ENCODE results near the gene SYCE1L. TPM values are rescaled to one million over a fixed set of nuclear protein-coding genes. Genes with fewer than 3 reads are reported as not detected.

SYCE1L gene
- total and polyA plus RNA-seq, 9 of the 15 experiments (the other 6 are each of a cell fraction or from before 2014, with no cell fraction given), result 0.54 to 2.7 (median 1.1) TPM; not detected in 5

DNA sequence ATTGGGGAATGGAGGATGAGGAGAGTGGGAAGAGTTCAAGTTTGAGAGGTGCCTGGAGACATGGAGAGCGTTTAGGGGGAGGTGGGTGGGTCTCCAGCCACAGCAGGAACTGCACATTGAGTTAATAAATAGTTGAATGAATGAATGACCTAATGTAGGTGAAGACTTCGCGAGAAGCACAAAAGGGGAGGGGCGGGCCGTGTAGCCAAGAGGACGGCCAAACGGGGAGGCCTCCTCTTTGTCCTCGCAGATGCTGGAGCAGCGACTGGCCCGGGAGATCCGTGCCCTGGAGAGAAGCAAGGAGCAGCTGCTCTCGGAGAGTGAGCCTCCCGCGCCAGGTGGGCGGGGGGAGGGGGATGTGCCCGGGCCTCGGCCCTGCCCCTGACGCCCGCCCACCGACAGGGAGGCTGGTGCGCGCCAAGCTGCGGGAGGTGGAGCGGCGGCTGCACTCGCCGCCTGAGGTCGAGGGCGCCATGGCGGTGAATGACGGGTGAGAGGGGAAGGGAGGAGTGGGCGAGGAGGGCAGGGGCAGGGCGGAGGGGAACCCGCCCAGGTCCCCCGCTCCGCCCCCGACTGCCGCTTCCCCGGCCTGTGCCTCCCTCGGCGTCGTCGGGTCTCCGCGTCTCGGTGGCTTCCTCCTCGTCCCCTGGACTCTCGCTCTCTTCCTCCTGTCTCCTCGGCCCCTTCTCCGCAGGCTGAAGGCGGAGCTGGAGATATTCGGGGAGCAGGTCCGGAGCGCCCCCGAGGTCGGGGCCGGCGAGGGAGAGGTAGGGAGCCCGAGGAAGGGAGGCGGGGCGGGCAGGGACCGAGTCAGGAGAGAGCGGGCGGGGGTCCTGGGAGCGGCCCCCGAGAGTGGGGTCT, 12.9 kb downstream of the SYCE1L start (continued):
- TF ChIP-seq, protein P1, sequence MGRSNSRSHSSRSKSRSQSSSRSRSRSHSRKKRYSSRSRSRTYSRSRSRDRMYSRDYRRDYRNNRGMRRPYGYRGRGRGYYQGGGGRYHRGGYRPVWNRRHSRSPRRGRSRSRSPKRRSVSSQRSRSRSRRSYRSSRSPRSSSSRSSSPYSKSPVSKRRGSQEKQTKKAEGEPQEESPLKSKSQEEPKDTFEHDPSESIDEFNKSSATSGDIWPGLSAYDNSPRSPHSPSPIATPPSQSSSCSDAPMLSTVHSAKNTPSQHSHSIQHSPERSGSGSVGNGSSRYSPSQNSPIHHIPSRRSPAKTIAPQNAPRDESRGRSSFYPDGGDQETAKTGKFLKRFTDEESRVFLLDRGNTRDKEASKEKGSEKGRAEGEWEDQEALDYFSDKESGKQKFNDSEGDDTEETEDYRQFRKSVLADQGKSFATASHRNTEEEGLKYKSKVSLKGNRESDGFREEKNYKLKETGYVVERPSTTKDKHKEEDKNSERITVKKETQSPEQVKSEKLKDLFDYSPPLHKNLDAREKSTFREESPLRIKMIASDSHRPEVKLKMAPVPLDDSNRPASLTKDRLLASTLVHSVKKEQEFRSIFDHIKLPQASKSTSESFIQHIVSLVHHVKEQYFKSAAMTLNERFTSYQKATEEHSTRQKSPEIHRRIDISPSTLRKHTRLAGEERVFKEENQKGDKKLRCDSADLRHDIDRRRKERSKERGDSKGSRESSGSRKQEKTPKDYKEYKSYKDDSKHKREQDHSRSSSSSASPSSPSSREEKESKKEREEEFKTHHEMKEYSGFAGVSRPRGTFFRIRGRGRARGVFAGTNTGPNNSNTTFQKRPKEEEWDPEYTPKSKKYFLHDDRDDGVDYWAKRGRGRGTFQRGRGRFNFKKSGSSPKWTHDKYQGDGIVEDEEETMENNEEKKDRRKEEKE (IDR thresholded peaks at IDR 0.05; ENCODE audit: borderline replicate concordance in 1 of 2, control insufficient read depth in 1 of 2, low read depth in 2 of 2, low read length in 1 of 2), result no peak
- TF ChIP-seq, protein P2, sequence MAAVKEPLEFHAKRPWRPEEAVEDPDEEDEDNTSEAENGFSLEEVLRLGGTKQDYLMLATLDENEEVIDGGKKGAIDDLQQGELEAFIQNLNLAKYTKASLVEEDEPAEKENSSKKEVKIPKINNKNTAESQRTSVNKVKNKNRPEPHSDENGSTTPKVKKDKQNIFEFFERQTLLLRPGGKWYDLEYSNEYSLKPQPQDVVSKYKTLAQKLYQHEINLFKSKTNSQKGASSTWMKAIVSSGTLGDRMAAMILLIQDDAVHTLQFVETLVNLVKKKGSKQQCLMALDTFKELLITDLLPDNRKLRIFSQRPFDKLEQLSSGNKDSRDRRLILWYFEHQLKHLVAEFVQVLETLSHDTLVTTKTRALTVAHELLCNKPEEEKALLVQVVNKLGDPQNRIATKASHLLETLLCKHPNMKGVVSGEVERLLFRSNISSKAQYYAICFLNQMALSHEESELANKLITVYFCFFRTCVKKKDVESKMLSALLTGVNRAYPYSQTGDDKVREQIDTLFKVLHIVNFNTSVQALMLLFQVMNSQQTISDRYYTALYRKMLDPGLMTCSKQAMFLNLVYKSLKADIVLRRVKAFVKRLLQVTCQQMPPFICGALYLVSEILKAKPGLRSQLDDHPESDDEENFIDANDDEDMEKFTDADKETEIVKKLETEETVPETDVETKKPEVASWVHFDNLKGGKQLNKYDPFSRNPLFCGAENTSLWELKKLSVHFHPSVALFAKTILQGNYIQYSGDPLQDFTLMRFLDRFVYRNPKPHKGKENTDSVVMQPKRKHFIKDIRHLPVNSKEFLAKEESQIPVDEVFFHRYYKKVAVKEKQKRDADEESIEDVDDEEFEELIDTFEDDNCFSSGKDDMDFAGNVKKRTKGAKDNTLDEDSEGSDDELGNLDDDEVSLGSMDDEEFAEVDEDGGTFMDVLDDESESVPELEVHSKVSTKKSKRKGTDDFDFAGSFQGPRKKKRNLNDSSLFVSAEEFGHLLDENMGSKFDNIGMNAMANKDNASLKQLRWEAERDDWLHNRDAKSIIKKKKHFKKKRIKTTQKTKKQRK (IDR thresholded peaks at IDR 0.05; ENCODE audit: borderline replicate concordance, low read depth, low read length), result no peak
- no peak for TF ChIP-seq DIDO1 (tag; IDR thresholded peaks at IDR 0.05; ENCODE audit: low read depth)
- TF ChIP-seq IRF2 (CRISPR knock-in tag; IDR thresholded peaks at IDR 0.05), result no peak
- TF ChIP-seq, protein P3, sequence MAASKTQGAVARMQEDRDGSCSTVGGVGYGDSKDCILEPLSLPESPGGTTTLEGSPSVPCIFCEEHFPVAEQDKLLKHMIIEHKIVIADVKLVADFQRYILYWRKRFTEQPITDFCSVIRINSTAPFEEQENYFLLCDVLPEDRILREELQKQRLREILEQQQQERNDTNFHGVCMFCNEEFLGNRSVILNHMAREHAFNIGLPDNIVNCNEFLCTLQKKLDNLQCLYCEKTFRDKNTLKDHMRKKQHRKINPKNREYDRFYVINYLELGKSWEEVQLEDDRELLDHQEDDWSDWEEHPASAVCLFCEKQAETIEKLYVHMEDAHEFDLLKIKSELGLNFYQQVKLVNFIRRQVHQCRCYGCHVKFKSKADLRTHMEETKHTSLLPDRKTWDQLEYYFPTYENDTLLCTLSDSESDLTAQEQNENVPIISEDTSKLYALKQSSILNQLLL (CRISPR knock-in tag; IDR thresholded peaks at IDR 0.05; ENCODE audit: borderline replicate concordance), result no peak
- TF ChIP-seq ZNF696 (CRISPR knock-in tag; conservative IDR thresholded peaks at IDR 0.05), result no peak
- TF ChIP-seq, protein P4, sequence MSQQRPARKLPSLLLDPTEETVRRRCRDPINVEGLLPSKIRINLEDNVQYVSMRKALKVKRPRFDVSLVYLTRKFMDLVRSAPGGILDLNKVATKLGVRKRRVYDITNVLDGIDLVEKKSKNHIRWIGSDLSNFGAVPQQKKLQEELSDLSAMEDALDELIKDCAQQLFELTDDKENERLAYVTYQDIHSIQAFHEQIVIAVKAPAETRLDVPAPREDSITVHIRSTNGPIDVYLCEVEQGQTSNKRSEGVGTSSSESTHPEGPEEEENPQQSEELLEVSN (IDR thresholded peaks at IDR 0.05; ENCODE audit: borderline replicate concordance in 1 of 2, extremely low read depth in 1 of 2, insufficient read depth in 1 of 2, insufficient read length in 1 of 2, low read depth in 1 of 2, low read length in 1 of 2, poor library complexity in 1 of 2, severe bottlenecking in 1 of 2), result peak; percentile 55 to 77
- TF ChIP-seq, protein P5, sequence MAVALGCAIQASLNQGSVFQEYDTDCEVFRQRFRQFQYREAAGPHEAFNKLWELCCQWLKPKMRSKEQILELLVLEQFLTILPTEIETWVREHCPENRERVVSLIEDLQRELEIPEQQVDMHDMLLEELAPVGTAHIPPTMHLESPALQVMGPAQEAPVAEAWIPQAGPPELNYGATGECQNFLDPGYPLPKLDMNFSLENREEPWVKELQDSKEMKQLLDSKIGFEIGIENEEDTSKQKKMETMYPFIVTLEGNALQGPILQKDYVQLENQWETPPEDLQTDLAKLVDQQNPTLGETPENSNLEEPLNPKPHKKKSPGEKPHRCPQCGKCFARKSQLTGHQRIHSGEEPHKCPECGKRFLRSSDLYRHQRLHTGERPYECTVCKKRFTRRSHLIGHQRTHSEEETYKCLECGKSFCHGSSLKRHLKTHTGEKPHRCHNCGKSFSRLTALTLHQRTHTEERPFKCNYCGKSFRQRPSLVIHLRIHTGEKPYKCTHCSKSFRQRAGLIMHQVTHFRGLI (CRISPR knock-in tag; IDR thresholded peaks at IDR 0.05), result no peak
- TF ChIP-seq, protein P6, sequence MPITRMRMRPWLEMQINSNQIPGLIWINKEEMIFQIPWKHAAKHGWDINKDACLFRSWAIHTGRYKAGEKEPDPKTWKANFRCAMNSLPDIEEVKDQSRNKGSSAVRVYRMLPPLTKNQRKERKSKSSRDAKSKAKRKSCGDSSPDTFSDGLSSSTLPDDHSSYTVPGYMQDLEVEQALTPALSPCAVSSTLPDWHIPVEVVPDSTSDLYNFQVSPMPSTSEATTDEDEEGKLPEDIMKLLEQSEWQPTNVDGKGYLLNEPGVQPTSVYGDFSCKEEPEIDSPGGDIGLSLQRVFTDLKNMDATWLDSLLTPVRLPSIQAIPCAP (CRISPR knock-in tag; IDR thresholded peaks at IDR 0.05; ENCODE audit: borderline replicate concordance), result no peak
- TF ChIP-seq GATAD2B (IDR thresholded peaks at IDR 0.05; ENCODE audit: borderline replicate concordance), result no peak
- no peak for TF ChIP-seq PYGO2 (tag; IDR thresholded peaks at IDR 0.05)
- TF ChIP-seq GATA2 (CRISPR knock-in tag; IDR thresholded peaks at IDR 0.05), result no peak
- peak; percentile 77; the same call in 1 of the 2 replicates for TF ChIP-seq ZNF24 (IDR thresholded peaks at IDR 0.05)

Data from K562 (cell line).